ENCODE data around the gene RCL1.

Gene RCL1

GRCh38 chr9:4796988-4797853 is 4.5 kb downstream of the RCL1 start:
- H3K27me3 ChIP-seq (ENCODE audit: control insufficient read depth in 1 of 2, insufficient read depth in 2 of 2, low read length in 2 of 2), result no peaks in the 10 kb centered on the region
- H3K4me3 ChIP-seq (ENCODE audit: low read depth in 1 of 2, low read length in 2 of 2), result no peak overlapping the region
- H3K36me3 ChIP-seq (ENCODE audit: control insufficient read depth in 1 of 2, insufficient read depth in 2 of 2, low read length in 2 of 2), result no peaks in the 10 kb centered on the region
- H3K27ac ChIP-seq (ENCODE audit: low read depth, low read length), result no peak overlapping the region
- no peak overlapping the region for H3K9ac ChIP-seq (ENCODE audit: low read depth in 1 of 2, low read length in 2 of 2)
- no peaks in the 10 kb centered on the region for H3K9me3 ChIP-seq (ENCODE audit: control insufficient read depth in 1 of 2, low read length in 2 of 2)
- peaks cover 22 to 24% of the 10 kb centered on the region in 2 donors for H3K4me1 ChIP-seq (ENCODE audit: control insufficient read depth in 1 of 2, insufficient read depth in 2 of 2, low read length in 2 of 2)

- Histone ChIP-seq H3K36me3 (ENCODE audit: control insufficient read depth in 1 of 2, insufficient read depth in 2 of 2, low read length in 2 of 2) (no peaks in the 10 kb centered on the region), H3K9ac (ENCODE audit: low read depth in 1 of 2, low read length in 2 of 2) (no peak overlapping the region), H3K4me1 (ENCODE audit: control insufficient read depth in 1 of 2, insufficient read depth in 2 of 2, low read length in 2 of 2) (peaks cover 21 to 22% of the 10 kb centered on the region in 2 donors), H3K27me3 (ENCODE audit: control insufficient read depth in 1 of 2, insufficient read depth in 2 of 2, low read length in 2 of 2) (no peaks in the 10 kb centered on the region), H3K4me3 (ENCODE audit: low read depth in 1 of 2, low read length in 2 of 2) (no peak overlapping the region), H3K9me3 (ENCODE audit: control insufficient read depth in 1 of 2, low read length in 2 of 2) (no peaks in the 10 kb centered on the region), H3K27ac (ENCODE audit: low read depth, low read length) (no peak overlapping the region)
Measured at GRCh38 chr9:4797854-4798150, 5.1 kb downstream of the RCL1 start.

- Histone ChIP-seq H3K4me1 (ENCODE audit: control insufficient read depth in 1 of 2, insufficient read depth in 2 of 2, low read length in 2 of 2) (peaks cover 21 to 22% of the 10 kb centered on the region in 2 donors), H3K4me3 (ENCODE audit: low read depth in 1 of 2, low read length in 2 of 2) (no peak overlapping the region), H3K27ac (ENCODE audit: low read depth, low read length) (no peak overlapping the region), H3K9me3 (ENCODE audit: control insufficient read depth in 1 of 2, low read length in 2 of 2) (no peaks in the 10 kb centered on the region), H3K36me3 (ENCODE audit: control insufficient read depth in 1 of 2, insufficient read depth in 2 of 2, low read length in 2 of 2) (no peaks in the 10 kb centered on the region), H3K9ac (ENCODE audit: low read depth in 1 of 2, low read length in 2 of 2) (no peak overlapping the region), H3K27me3 (ENCODE audit: control insufficient read depth in 1 of 2, insufficient read depth in 2 of 2, low read length in 2 of 2) (no peaks in the 10 kb centered on the region)
Measured at GRCh38 chr9:4798281-4799032, 5.7 kb downstream of the RCL1 start.

GRCh38 chr9:4799033-4799430 is 6.3 kb downstream of the RCL1 start:
- no peaks in the 10 kb centered on the region for H3K36me3 ChIP-seq (ENCODE audit: control insufficient read depth in 1 of 2, insufficient read depth in 2 of 2, low read length in 2 of 2)
- no peak overlapping the region for H3K9ac ChIP-seq (ENCODE audit: low read depth in 1 of 2, low read length in 2 of 2)
- no peak overlapping the region for H3K4me3 ChIP-seq (ENCODE audit: low read depth in 1 of 2, low read length in 2 of 2)
- H3K9me3 ChIP-seq (ENCODE audit: control insufficient read depth in 1 of 2, low read length in 2 of 2), result no peaks in the 10 kb centered on the region
- H3K27me3 ChIP-seq (ENCODE audit: control insufficient read depth in 1 of 2, insufficient read depth in 2 of 2, low read length in 2 of 2), result no peaks in the 10 kb centered on the region
- peaks cover 17 to 19% of the 10 kb centered on the region in 2 donors for H3K4me1 ChIP-seq (ENCODE audit: control insufficient read depth in 1 of 2, insufficient read depth in 2 of 2, low read length in 2 of 2)
- no peak overlapping the region for H3K27ac ChIP-seq (ENCODE audit: low read depth, low read length)

- Histone ChIP-seq H3K27me3 (ENCODE audit: control insufficient read depth in 1 of 2, insufficient read depth in 2 of 2, low read length in 2 of 2) (no peaks in the 10 kb centered on the region), H3K36me3 (ENCODE audit: control insufficient read depth in 1 of 2, insufficient read depth in 2 of 2, low read length in 2 of 2) (peaks cover 0 to 2% of the 10 kb centered on the region in 2 donors), H3K4me1 (ENCODE audit: control insufficient read depth in 1 of 2, insufficient read depth in 2 of 2, low read length in 2 of 2) (peaks cover 11 to 13% of the 10 kb centered on the region in 2 donors), H3K27ac (ENCODE audit: low read depth, low read length) (no peak overlapping the region), H3K9ac (ENCODE audit: low read depth in 1 of 2, low read length in 2 of 2) (no peak overlapping the region), H3K4me3 (ENCODE audit: low read depth in 1 of 2, low read length in 2 of 2) (no peak overlapping the region), H3K9me3 (ENCODE audit: control insufficient read depth in 1 of 2, low read length in 2 of 2) (no peaks in the 10 kb centered on the region)
Measured at GRCh38 chr9:4799775-4800174, 7.0 kb downstream of the RCL1 start.

- H3K9me3 ChIP-seq (ENCODE audit: control insufficient read depth in 1 of 2, low read length in 2 of 2), result no peaks in the 10 kb centered on the region
- H3K4me1 ChIP-seq (ENCODE audit: control insufficient read depth in 1 of 2, insufficient read depth in 2 of 2, low read length in 2 of 2), result peaks cover 9 to 13% of the 10 kb centered on the region in 2 donors
- H3K36me3 ChIP-seq (ENCODE audit: control insufficient read depth in 1 of 2, insufficient read depth in 2 of 2, low read length in 2 of 2), result peaks cover 0 to 3% of the 10 kb centered on the region in 2 donors
- H3K27me3 ChIP-seq (ENCODE audit: control insufficient read depth in 1 of 2, insufficient read depth in 2 of 2, low read length in 2 of 2), result no peaks in the 10 kb centered on the region
- no peak overlapping the region for H3K9ac ChIP-seq (ENCODE audit: low read depth in 1 of 2, low read length in 2 of 2)
- H3K27ac ChIP-seq (ENCODE audit: low read depth, low read length), result no peak overlapping the region
- H3K4me3 ChIP-seq (ENCODE audit: low read depth in 1 of 2, low read length in 2 of 2), result no peak overlapping the region
Measured at GRCh38 chr9:4801156-4801555, 8.4 kb downstream of the RCL1 start.

- Histone ChIP-seq H3K4me1 (ENCODE audit: control insufficient read depth in 1 of 2, insufficient read depth in 2 of 2, low read length in 2 of 2) (peaks cover 0 to 5% of the 10 kb centered on the region in 2 donors), H3K9me3 (ENCODE audit: control insufficient read depth in 1 of 2, low read length in 2 of 2) (no peaks in the 10 kb centered on the region), H3K27ac (ENCODE audit: low read depth, low read length) (no peak overlapping the region), H3K9ac (ENCODE audit: low read depth in 1 of 2, low read length in 2 of 2) (no peak overlapping the region), H3K27me3 (ENCODE audit: control insufficient read depth in 1 of 2, insufficient read depth in 2 of 2, low read length in 2 of 2) (no peaks in the 10 kb centered on the region), H3K36me3 (ENCODE audit: control insufficient read depth in 1 of 2, insufficient read depth in 2 of 2, low read length in 2 of 2) (peaks cover 0 to 3% of the 10 kb centered on the region in 2 donors), H3K4me3 (ENCODE audit: low read depth in 1 of 2, low read length in 2 of 2) (no peak overlapping the region)
Measured at GRCh38 chr9:4803670-4804530, 11.2 kb downstream of the RCL1 start.

- Histone ChIP-seq H3K9me3 (ENCODE audit: control insufficient read depth in 1 of 2, low read length in 2 of 2) (no peaks in the 10 kb centered on the region), H3K4me1 (ENCODE audit: control insufficient read depth in 1 of 2, insufficient read depth in 2 of 2, low read length in 2 of 2) (no peaks in the 10 kb centered on the region), H3K36me3 (ENCODE audit: control insufficient read depth in 1 of 2, insufficient read depth in 2 of 2, low read length in 2 of 2) (peaks cover 0 to 3% of the 10 kb centered on the region in 2 donors), H3K27ac (ENCODE audit: low read depth, low read length) (no peak overlapping the region), H3K27me3 (ENCODE audit: control insufficient read depth in 1 of 2, insufficient read depth in 2 of 2, low read length in 2 of 2) (no peaks in the 10 kb centered on the region), H3K4me3 (ENCODE audit: low read depth in 1 of 2, low read length in 2 of 2) (no peak overlapping the region), H3K9ac (ENCODE audit: low read depth in 1 of 2, low read length in 2 of 2) (no peak overlapping the region)
Measured at GRCh38 chr9:4804531-4805016, 11.8 kb downstream of the RCL1 start.

- Histone ChIP-seq H3K27me3 (ENCODE audit: control insufficient read depth in 1 of 2, insufficient read depth in 2 of 2, low read length in 2 of 2) (no peaks in the 10 kb centered on the region), H3K9ac (ENCODE audit: low read depth in 1 of 2, low read length in 2 of 2) (no peak overlapping the region), H3K4me1 (ENCODE audit: control insufficient read depth in 1 of 2, insufficient read depth in 2 of 2, low read length in 2 of 2) (no peaks in the 10 kb centered on the region), H3K36me3 (ENCODE audit: control insufficient read depth in 1 of 2, insufficient read depth in 2 of 2, low read length in 2 of 2) (peaks cover 0 to 3% of the 10 kb centered on the region in 2 donors), H3K4me3 (ENCODE audit: low read depth in 1 of 2, low read length in 2 of 2) (no peak overlapping the region), H3K27ac (ENCODE audit: low read depth, low read length) (no peak overlapping the region), H3K9me3 (ENCODE audit: control insufficient read depth in 1 of 2, low read length in 2 of 2) (no peaks in the 10 kb centered on the region)
Measured at GRCh38 chr9:4805191-4805918, 12.6 kb downstream of the RCL1 start.
